ENCODE measurements around the gene SMKR1. TPM values are rescaled to one million over a fixed set of nuclear protein-coding genes. Genes with fewer than 3 reads are reported as not detected.

Gene SMKR1
- total RNA-seq, 1 experiment from 2014 or later: 1.4 TPM

GRCh38 chr7:129560831-129561230, 58.5 kb downstream of the SMKR1 start:
- Histone ChIP-seq H3K36me3 (ENCODE audit: control insufficient read depth, insufficient read depth, low read length) (no peaks in the 10 kb centered on the region), H3K4me3 (ENCODE audit: low read depth in 2 of 2, low read length in 2 of 2) (no peak overlapping the region), H3K27ac (ENCODE audit: low read length) (no peak overlapping the region), H3K27me3 (ENCODE audit: control insufficient read depth, insufficient read depth, low read length) (no peaks in the 10 kb centered on the region; the same call in 1 of the 2 replicates), H3K9me3 (ENCODE audit: control insufficient read depth, insufficient read depth, low read depth, low read length) (no peaks in the 10 kb centered on the region), H3K4me1 (ENCODE audit: control insufficient read depth, insufficient read depth, low read length) (no peaks in the 10 kb centered on the region)
- intact Hi-C loops (cut with micrococcal nuclease; ENCODE audit: unreplicated experiment): no loop called here
- no peak for DNase-seq (ENCODE audit: low read depth, low spot score)
- in situ Hi-C loops (cut with HindIII; ENCODE audit: low pct_unique_long_range_greater_than_20kb, low sequenced_read_pairs): no loop called here
- POLR2A ChIA-PET: no interaction called here
- ATAC-seq: no peak
- CTCF ChIA-PET: no interaction called here
- BruUV-seq (replicated peaks): no TSS peak
- TF ChIP-seq TCF7L2 (IDR thresholded peaks at IDR 0.05; ENCODE audit: low read depth, low read length) (no peak), POLR2AphosphoS5 (IDR thresholded peaks at IDR 0.05; ENCODE audit: low read depth, low read length) (no peak), CTCF (IDR thresholded peaks at IDR 0.05) (no peak), REST (IDR thresholded peaks at IDR 0.05; ENCODE audit: insufficient read depth in 1 of 2, low read depth in 2 of 2, low read length in 1 of 2) (no peak), SIN3A (IDR thresholded peaks at IDR 0.05; ENCODE audit: borderline replicate concordance, insufficient read depth, low read depth, low read length) (no peak)

GRCh38 chr7:129561677-129562359, 59.5 kb downstream of the SMKR1 start:
- no peak for ATAC-seq
- in situ Hi-C loops (cut with HindIII; ENCODE audit: low pct_unique_long_range_greater_than_20kb, low sequenced_read_pairs): no loop called here

More at GRCh38 chr7:129561677-129562359, 59.5 kb downstream of the SMKR1 start:
- intact Hi-C loops (cut with micrococcal nuclease; ENCODE audit: unreplicated experiment): no loop called here
- Histone ChIP-seq H3K27me3 (ENCODE audit: control insufficient read depth, insufficient read depth, low read length) (no peaks in the 10 kb centered on the region; the same call in 1 of the 2 replicates), H3K27ac (ENCODE audit: low read length) (no peak overlapping the region), H3K4me1 (ENCODE audit: control insufficient read depth, insufficient read depth, low read length) (no peaks in the 10 kb centered on the region), H3K36me3 (ENCODE audit: control insufficient read depth, insufficient read depth, low read length) (no peaks in the 10 kb centered on the region), H3K9me3 (ENCODE audit: control insufficient read depth, insufficient read depth, low read depth, low read length) (no peaks in the 10 kb centered on the region), H3K4me3 (ENCODE audit: low read depth in 2 of 2, low read length in 2 of 2) (no peak overlapping the region)
- no peak for DNase-seq (ENCODE audit: low read depth, low spot score)
- TF ChIP-seq TCF7L2 (IDR thresholded peaks at IDR 0.05; ENCODE audit: low read depth, low read length) (no peak), POLR2AphosphoS5 (IDR thresholded peaks at IDR 0.05; ENCODE audit: low read depth, low read length) (no peak), SIN3A (IDR thresholded peaks at IDR 0.05; ENCODE audit: borderline replicate concordance, insufficient read depth, low read depth, low read length) (no peak)
- ChIA-PET POLR2A (no interaction called here), CTCF (no interaction called here)
- BruUV-seq (replicated peaks): no TSS peak

Other genes starting within 250 kb of the SMKR1 start
- 5.1 TPM for gene STRIP2, start 68.1 kb upstream of the SMKR1 start, total RNA-seq (2021; ENCODE audit: unreplicated experiment)
- gene NRF1, start 109.2 kb downstream of the SMKR1 start, total RNA-seq (2021; ENCODE audit: unreplicated experiment): 14.0 TPM

Data from Panc1 (cell line).